Fibroblast of lung (primary cell): ENCODE measurements around the gene DOK4. TPM values are rescaled to one million over a fixed set of nuclear protein-coding genes. Genes with fewer than 3 reads are reported as not detected.

Experiments used
- DNase-seq, 2 donors: peaks; one replicate each; pipeline versions ENCODE4 v3.0.0 to v3.0.0-alpha.2; 2010; ENCODE audit warnings: low read depth in 2 of 2
- H2AFZ ChIP-seq: 2 replicates; pipeline ENCODE4 v1.5.1; 2012; ENCODE audit warnings: low read length, control low read depth, inconsistent platforms
- H3K27ac ChIP-seq: 2 replicates; pipeline ENCODE4 v1.5.1; 2011; ENCODE audit warnings: low read length, control low read depth; ENCODE audit not compliant: insufficient read depth
- H3K27me3 ChIP-seq: 2 replicates; pipeline ENCODE4 v1.5.1; 2011; ENCODE audit warnings: mild to moderate bottlenecking, low read length; ENCODE audit not compliant: control insufficient read depth, insufficient read depth
- H3K36me3 ChIP-seq: 2 replicates; pipeline ENCODE4 v1.5.1; 2011; ENCODE audit warnings: low read length; ENCODE audit not compliant: control insufficient read depth, insufficient read depth
- H3K4me1 ChIP-seq: 2 replicates; pipeline ENCODE4 v1.5.1; 2011; ENCODE audit warnings: low read length; ENCODE audit not compliant: control insufficient read depth, insufficient read depth; ENCODE audit errors: extremely low read depth
- H3K4me2 ChIP-seq: 2 replicates; pipeline ENCODE4 v1.5.1; 2011; ENCODE audit warnings: low read length, control low read depth; ENCODE audit not compliant: insufficient read depth; ENCODE audit errors: extremely low read depth
- H3K4me3 ChIP-seq, 4 experiments: fragments of 200-600 bp in 1 of 4; sonication (generic) in 1 of 4; replicated peaks in 1 of 4; 2 replicates each; pipeline ENCODE4 v1.5.1; 2011 to 2016; ENCODE audit warnings: low read length in 4 of 4, low read depth in 3 of 4, mild to moderate bottlenecking in 3 of 4, control low read depth in 2 of 4, inconsistent platforms in 1 of 4, mixed read lengths in 1 of 4; ENCODE audit not compliant: insufficient read depth in 1 of 4; ENCODE audit errors: control extremely low read depth in 1 of 4
- H3K79me2 ChIP-seq: 2 replicates; pipeline ENCODE4 v1.5.1; 2012; ENCODE audit warnings: mild to moderate bottlenecking, low read length, inconsistent platforms; ENCODE audit not compliant: control insufficient read depth, insufficient read depth
- H3K9ac ChIP-seq: 2 replicates; pipeline ENCODE4 v1.5.1; 2011; ENCODE audit warnings: mild to moderate bottlenecking, low read length, control low read depth; ENCODE audit not compliant: insufficient read depth
- H3K9me3 ChIP-seq: 2 replicates; pipeline ENCODE4 v1.5.1; 2012; ENCODE audit warnings: low read depth, low read length; ENCODE audit not compliant: control insufficient read depth, insufficient read depth
- H4K20me1 ChIP-seq: 2 replicates; pipeline ENCODE4 v1.5.1; 2011; ENCODE audit warnings: low read length; ENCODE audit not compliant: control insufficient read depth, insufficient read depth; ENCODE audit errors: extremely low read depth
- EZH2 ChIP-seq: IDR thresholded peaks from 2 replicates; pipeline ENCODE4 v1.5.1; 2012; ENCODE audit warnings: low read length, control low read depth, mild to moderate bottlenecking; ENCODE audit errors: missing control alignments
- polyA plus RNA-seq, 2 donors: library from polyadenylated mRNA; depleted of rRNA in 1 of 2; stranded (reverse) in 1 of 2; unstranded in 1 of 2; fragments of >200 nt; gene quantifications; 2 replicates each; pipeline ENCODE4 v1.2.1, GENCODE V29; 2011 to 2012; ENCODE audit warnings: missing spikeins in 1 of 2
- total RNA-seq: library from RNA; depleted of rRNA; stranded (reverse); fragments of >200 nt; gene quantifications from 2 replicates; pipeline ENCODE4 v1.2.1, GENCODE V29; 2014
- TF ChIP-seq, protein P1 (sequence below), 2 donors: IDR thresholded peaks in 1 of 2; conservative IDR thresholded peaks in 1 of 2; 1 replicate in 1 of 2; 2 replicates in 1 of 2; pipeline ENCODE4 v1.5.1; 2011 to 2012; ENCODE audit warnings: low read length in 2 of 2, control low read depth in 1 of 2, inconsistent platforms in 1 of 2, low read depth in 1 of 2, mild to moderate bottlenecking in 1 of 2

The DOK4 gene
- total and polyA plus RNA-seq, 2 donors (not counting 1 experiment from before 2014, with no cell fraction given), result 12.6 to 15.0 TPM

DNA sequence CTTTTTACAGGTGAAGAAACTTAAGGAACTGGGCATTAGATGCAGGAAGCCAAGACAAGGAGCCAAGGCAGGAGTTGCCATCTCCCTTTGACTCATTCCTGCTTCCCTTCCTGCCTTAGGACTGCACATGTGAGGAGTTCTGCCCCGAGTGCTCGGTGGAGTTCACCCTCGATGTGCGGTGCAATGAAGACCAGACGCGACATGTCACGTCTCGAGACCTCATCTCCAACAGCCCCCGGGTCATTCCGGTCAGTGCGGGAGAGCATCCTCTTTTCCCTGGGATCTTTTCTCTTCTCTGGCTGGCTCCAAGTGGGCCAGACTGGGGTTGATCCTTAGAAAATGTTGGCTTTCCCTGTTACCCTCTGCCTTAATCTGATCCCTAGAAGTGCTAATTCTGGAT is 17.2 kb downstream of the DOK4 start:
- Histone ChIP-seq H3K36me3 (peaks cover 24% of the 10 kb centered on the region), H3K27ac (no peak overlapping the region), H3K4me3 (no peak overlapping the region), H3K9ac (no peak overlapping the region), H3K4me2 (no peak overlapping the region), H4K20me1 (no peaks in the 10 kb centered on the region), H3K27me3 (no peaks in the 10 kb centered on the region), H3K4me1 (peaks cover 4% of the 10 kb centered on the region), H3K9me3 (no peaks in the 10 kb centered on the region), H3K79me2 (peaks cover 9% of the 10 kb centered on the region), H2AFZ (no peak overlapping the region)
- TF ChIP-seq, protein P1, sequence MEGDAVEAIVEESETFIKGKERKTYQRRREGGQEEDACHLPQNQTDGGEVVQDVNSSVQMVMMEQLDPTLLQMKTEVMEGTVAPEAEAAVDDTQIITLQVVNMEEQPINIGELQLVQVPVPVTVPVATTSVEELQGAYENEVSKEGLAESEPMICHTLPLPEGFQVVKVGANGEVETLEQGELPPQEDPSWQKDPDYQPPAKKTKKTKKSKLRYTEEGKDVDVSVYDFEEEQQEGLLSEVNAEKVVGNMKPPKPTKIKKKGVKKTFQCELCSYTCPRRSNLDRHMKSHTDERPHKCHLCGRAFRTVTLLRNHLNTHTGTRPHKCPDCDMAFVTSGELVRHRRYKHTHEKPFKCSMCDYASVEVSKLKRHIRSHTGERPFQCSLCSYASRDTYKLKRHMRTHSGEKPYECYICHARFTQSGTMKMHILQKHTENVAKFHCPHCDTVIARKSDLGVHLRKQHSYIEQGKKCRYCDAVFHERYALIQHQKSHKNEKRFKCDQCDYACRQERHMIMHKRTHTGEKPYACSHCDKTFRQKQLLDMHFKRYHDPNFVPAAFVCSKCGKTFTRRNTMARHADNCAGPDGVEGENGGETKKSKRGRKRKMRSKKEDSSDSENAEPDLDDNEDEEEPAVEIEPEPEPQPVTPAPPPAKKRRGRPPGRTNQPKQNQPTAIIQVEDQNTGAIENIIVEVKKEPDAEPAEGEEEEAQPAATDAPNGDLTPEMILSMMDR (conservative IDR thresholded peaks at IDR 0.05 in 1 of 2, IDR thresholded peaks at IDR 0.05 in 1 of 2; ENCODE audit: low read depth in 1 of 2, low read length in 2 of 2), result no peak
- no peak for TF ChIP-seq EZH2
- DNase-seq, result no peak

DNA sequence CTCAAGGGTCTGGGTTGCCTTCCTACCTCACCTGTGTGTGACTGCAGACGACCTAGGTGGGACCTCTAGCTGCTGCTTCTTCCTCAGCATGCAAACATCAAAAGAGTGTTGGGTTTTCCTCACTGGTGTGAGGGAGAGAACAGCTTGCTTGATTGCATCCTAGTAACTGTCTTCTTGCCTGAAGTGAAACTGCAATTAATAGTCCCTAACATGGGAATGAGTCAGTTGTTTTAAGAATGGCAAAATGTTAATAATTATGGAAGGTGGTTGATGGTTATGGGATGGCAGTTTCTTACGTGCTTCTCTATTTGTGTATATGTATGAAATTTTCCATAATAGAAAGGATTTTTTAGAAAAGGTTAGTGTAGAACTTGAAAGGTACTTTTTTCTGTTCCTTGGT is 17.9 kb downstream of the DOK4 start:
- peaks cover 21% of the 10 kb centered on the region for H3K36me3 ChIP-seq
- H2AFZ ChIP-seq, result no peak overlapping the region
- H3K4me2 ChIP-seq, result no peak overlapping the region
- TF ChIP-seq EZH2, result no peak
- TF ChIP-seq, protein P1 (conservative IDR thresholded peaks at IDR 0.05 in 1 of 2, IDR thresholded peaks at IDR 0.05 in 1 of 2; ENCODE audit: low read depth in 1 of 2, low read length in 2 of 2), result no peak
- no peaks in the 10 kb centered on the region for H3K9me3 ChIP-seq
- no peaks in the 10 kb centered on the region for H3K27me3 ChIP-seq
- no peak overlapping the region for H3K9ac ChIP-seq
- no peaks in the 10 kb centered on the region for H4K20me1 ChIP-seq
- no peak overlapping the region for H3K27ac ChIP-seq
- H3K4me1 ChIP-seq, result peaks cover 4% of the 10 kb centered on the region
- H3K4me3 ChIP-seq, result no peak overlapping the region
- DNase-seq, result no peak
- H3K79me2 ChIP-seq, result peaks cover 16% of the 10 kb centered on the region

DNA sequence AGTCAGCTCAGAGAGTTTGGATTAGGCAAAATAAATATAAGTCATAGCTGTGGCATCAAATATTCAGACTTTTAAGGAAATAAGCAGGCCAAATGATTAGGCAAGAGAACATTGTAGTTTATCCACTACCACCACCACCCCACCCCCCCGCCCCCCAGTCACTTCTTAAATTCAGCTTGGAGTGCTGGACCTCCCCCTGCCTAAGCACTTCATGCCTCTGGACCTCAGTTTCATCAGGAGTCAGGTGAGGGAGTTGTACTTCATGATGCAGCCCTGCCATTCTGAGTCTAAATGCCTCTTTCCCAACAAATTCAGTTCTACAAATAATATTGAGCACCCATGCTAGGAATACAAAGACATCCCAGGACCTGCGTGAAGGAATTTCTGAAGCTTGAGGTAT is 21.8 kb downstream of the DOK4 start:
- no peak for TF ChIP-seq EZH2
- TF ChIP-seq, protein P1 (conservative IDR thresholded peaks at IDR 0.05 in 1 of 2, IDR thresholded peaks at IDR 0.05 in 1 of 2; ENCODE audit: low read depth in 1 of 2, low read length in 2 of 2), result no peak
- Histone ChIP-seq H3K79me2 (peaks cover 24% of the 10 kb centered on the region), H3K4me2 (no peak overlapping the region), H4K20me1 (no peaks in the 10 kb centered on the region), H3K27me3 (no peaks in the 10 kb centered on the region), H3K4me1 (no peaks in the 10 kb centered on the region), H3K36me3 (peaks cover 9% of the 10 kb centered on the region), H3K9me3 (no peaks in the 10 kb centered on the region), H2AFZ (no peak overlapping the region), H3K27ac (no peak overlapping the region), H3K4me3 (no peak overlapping the region), H3K9ac (no peak overlapping the region)
- no peak for DNase-seq
